Psoas muscle (tissue), 8 donors: ENCODE results near the gene DNAJB12. TPM values are rescaled to one million over a fixed set of nuclear protein-coding genes. Genes with fewer than 3 reads are reported as not detected.

Experiments
- ATAC-seq, 4 donors: fragments of 200-7000 bp; cut with Tn5 transposase; one replicate each; pipeline ENCODE4 v1.9.1; 2020; ENCODE audit warnings: moderate library complexity in 3 of 4, mild to moderate bottlenecking in 2 of 4
- DNase-seq, 2 donors: peaks; one replicate each; pipeline ENCODE4 v3.0.0-alpha.2; 2020
- H3K27ac ChIP-seq: fragments of 200-600 bp; one replicate; pipeline ENCODE4 v1.8.0; 2022
- H3K27me3 ChIP-seq, 3 donors: fragments of 200-600 bp in 1 of 3; one replicate each; pipeline versions ENCODE4 v1.6.1 to v1.8.0; 2013 to 2022; ENCODE audit warnings: low read length in 2 of 3, mild to moderate bottlenecking in 2 of 3, moderate library complexity in 1 of 3; ENCODE audit not compliant: insufficient read depth in 3 of 3
- H3K36me3 ChIP-seq, 2 donors: fragments of 200-600 bp in 1 of 2; one replicate each; pipeline versions ENCODE4 v1.6.1 to v1.8.0; 2013 to 2022; ENCODE audit warnings: low read depth in 1 of 2, mild to moderate bottlenecking in 1 of 2, moderate library complexity in 1 of 2; ENCODE audit not compliant: insufficient read depth in 1 of 2
- H3K4me1 ChIP-seq: fragments of 200-600 bp; one replicate; pipeline ENCODE4 v1.8.0; 2022
- H3K4me3 ChIP-seq: fragments of 200-600 bp; one replicate; pipeline ENCODE4 v1.8.0; 2022; ENCODE audit warnings: mild to moderate bottlenecking
- H3K9me3 ChIP-seq: fragments of 200-600 bp; one replicate; pipeline ENCODE4 v1.8.0; 2022
- CTCF ChIP-seq: fragments of 200-600 bp; IDR thresholded peaks from one replicate; pipeline ENCODE4 v1.8.0; 2022; ENCODE audit warnings: antibody characterized with exemption
- WGBS, 3 donors: extraction: QIAGEN DNeasy Blood & Tissue Kit; methylation state at CpG; one replicate each; pipeline versions ENCODE4 v1.1.6 to v1.1.7; 2013; 5-methylcytosine and 5-hydroxymethylcytosine counted together
- intact Hi-C, 2 donors: fragments of 100-400 bp; cut with DNase I; formaldehyde crosslinking; loops; one replicate each; pipeline versions ENCODE4 v1.11.0 to v1.14.2; 2022
- polyA plus RNA-seq, 3 donors: library from polyadenylated mRNA; stranded (reverse); fragments of 200-250 nt; gene quantifications; one replicate each; pipeline ENCODE4 v1.2.3, GENCODE V29; 2013
- total RNA-seq, 4 donors: library from RNA; stranded (reverse); fragmentation: NEBNext Ultra II Directional in 2 of 4; extraction: Animal tissue kit (Norgen Biotek cat#: 25700) in 2 of 4; gene quantifications; one replicate each; pipeline versions ENCODE4 v1.2.1 to v1.2.4, GENCODE V29; 2021 to 2023
- donor health status: healthy with polysubstance abuse.
- donor health status: DM: no; HTN: no; CAD: no; lungs with moderate emphysema.
- donor health status: Bipolar disorder and iron deficiency.
- donor health status: healthy.
- donor health status: DM: yes; HTN: yes; CAD: no.
- donor health status: DM: no; HTN: no; CAD: no.
- donor health status: DM: no; HTN: no; CAD: no.
- donor health status: DM: yes; HTN: yes; CAD: no.

The DNAJB12 gene
- total and polyA plus RNA-seq, 7 donors: 22.1 to 38.7 (median 24.9) TPM

- TF ChIP-seq CTCF: no peak
- H3K36me3 ChIP-seq: peaks cover 0 to 15% of the 10 kb centered on the region in 2 donors
- H3K27ac ChIP-seq: no peak overlapping the region
- no peaks in the 10 kb centered on the region for H3K9me3 ChIP-seq
- DNase-seq: no peak
- H3K27me3 ChIP-seq: no peaks in the 10 kb centered on the region
- intact Hi-C loops: loop anchor here in 1 of 2 donors (10.0 kb wide), 1 partner anchor 85 kb away; no protein-coding TSS in a partner anchor
- no peaks in the 10 kb centered on the region for H3K4me1 ChIP-seq
- no peak overlapping the region for H3K4me3 ChIP-seq
- WGBS, 3 donors: 33 to 42% (median 40%) methylated on average over 2 of the region's 2 CpGs
- no peak for ATAC-seq
These were observed 25.1 kb upstream of the DNAJB12 start for GRCh38 chr10:72379776-72380175.

GRCh38 chr10:72379062-72379461 lies 24.3 kb upstream of the DNAJB12 start:
- Histone ChIP-seq H3K27me3 (no peaks in the 10 kb centered on the region), H3K4me1 (no peaks in the 10 kb centered on the region), H3K4me3 (no peak overlapping the region), H3K36me3 (peaks cover 0 to 21% of the 10 kb centered on the region in 2 donors), H3K27ac (no peak overlapping the region), H3K9me3 (no peaks in the 10 kb centered on the region)
- no peak for TF ChIP-seq CTCF
- intact Hi-C loops: loop anchor here in 1 of 2 donors (10.0 kb wide), 1 partner anchor 86 kb away; no protein-coding TSS in a partner anchor
- 96 to 99% (median 98%) methylated on average over 2 of the region's 2 CpGs for WGBS, 3 donors
- ATAC-seq: no peak
- no peak for DNase-seq

- 63 to 75% (median 68%) methylated on average over 5 of the region's 5 CpGs for WGBS, 3 donors
- DNase-seq (no peak), ATAC-seq (no peak)
- Histone ChIP-seq H3K9me3 (no peaks in the 10 kb centered on the region), H3K27ac (no peak overlapping the region), H3K27me3 (no peaks in the 10 kb centered on the region), H3K4me1 (no peaks in the 10 kb centered on the region), H3K4me3 (no peak overlapping the region), H3K36me3 (peaks cover 0 to 35% of the 10 kb centered on the region in 2 donors)
- intact Hi-C loops: loop anchor here in 1 of 2 donors (10.0 kb wide), 1 partner anchor 89 kb away; no protein-coding TSS in a partner anchor
- no peak for TF ChIP-seq CTCF
These were observed 20.9 kb upstream of the DNAJB12 start for GRCh38 chr10:72375585-72375984.

GRCh38 chr10:72375173-72375572 lies 20.5 kb upstream of the DNAJB12 start:
- TF ChIP-seq CTCF: no peak
- ATAC-seq: no peak
- H3K4me1 ChIP-seq: no peaks in the 10 kb centered on the region
- intact Hi-C loops: loop anchor here in 1 of 2 donors (10.0 kb wide), 1 partner anchor 90 kb away; no protein-coding TSS in a partner anchor
- H3K4me3 ChIP-seq: no peak overlapping the region
- no peaks in the 10 kb centered on the region for H3K9me3 ChIP-seq
- no peak for DNase-seq
- 83 to 95% (median 92%) methylated on average over 3 of the region's 3 CpGs for WGBS, 3 donors
- no peak overlapping the region for H3K27ac ChIP-seq
- H3K36me3 ChIP-seq: peaks cover 0 to 35% of the 10 kb centered on the region in 2 donors
- H3K27me3 ChIP-seq: no peaks in the 10 kb centered on the region

GRCh38 chr10:72370201-72370722 lies 15.5 kb upstream of the DNAJB12 start:
- peaks cover 2 to 66% of the 10 kb centered on the region in 2 donors for H3K36me3 ChIP-seq
- no peak overlapping the region for H3K4me3 ChIP-seq
- H3K27me3 ChIP-seq: no peaks in the 10 kb centered on the region
- H3K9me3 ChIP-seq: no peaks in the 10 kb centered on the region
- DNase-seq (no peak), ATAC-seq (no peak)
- no peaks in the 10 kb centered on the region for H3K4me1 ChIP-seq
- intact Hi-C loops: loop anchor here in 1 of 2 donors (10.0 kb wide), 1 partner anchor 95 kb away; no protein-coding TSS in a partner anchor
- H3K27ac ChIP-seq: no peak overlapping the region
- no peak for TF ChIP-seq CTCF
